Coronary artery (tissue), 2 donors: ENCODE data around the gene ROCK1.

Source experiments
- DNase-seq: peaks from one replicate; pipeline ENCODE4 v3.0.0-alpha.2; 2017; ENCODE audit warnings: low spot score
- H3K27ac ChIP-seq, 2 donors: fragments of 200-600 bp; sonication (generic); one replicate each; pipeline ENCODE4 v1.5.1; 2016 to 2019
- H3K4me3 ChIP-seq: fragments of 200-600 bp; sonication (generic); 2 replicates; pipeline ENCODE4 v1.5.1; 2016; ENCODE audit warnings: mild to moderate bottlenecking, moderate library complexity
- TF ChIP-seq, protein P1 (sequence below): fragments of 200-600 bp; sonication (generic); IDR thresholded peaks from one replicate; pipeline ENCODE4 v1.5.1; 2019; ENCODE audit warnings: antibody characterized with exemption

ROCK1 gene

DNA sequence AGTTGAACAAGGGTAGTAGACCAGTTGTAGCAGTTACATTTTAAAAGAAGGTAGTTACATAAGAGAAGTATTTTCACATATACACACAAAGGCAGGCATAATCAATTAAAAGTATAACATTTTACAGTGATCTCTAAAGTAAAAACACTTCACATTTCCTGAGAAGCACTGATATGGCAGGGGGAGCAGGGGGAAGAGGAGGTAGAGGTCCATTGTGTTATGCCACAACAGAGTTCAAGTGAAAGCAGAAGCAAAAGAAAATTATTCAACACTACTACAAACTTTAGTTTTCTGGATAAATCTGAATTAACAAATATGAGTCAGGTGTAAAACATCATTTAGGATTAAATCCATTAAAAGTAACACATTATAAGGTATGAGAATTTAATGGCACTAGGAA is 38.4 kb downstream of the ROCK1 start:
- no peak for DNase-seq
- H3K4me3 ChIP-seq, result no peak overlapping the region
- no peak overlapping the region for H3K27ac ChIP-seq
- TF ChIP-seq, protein P1, sequence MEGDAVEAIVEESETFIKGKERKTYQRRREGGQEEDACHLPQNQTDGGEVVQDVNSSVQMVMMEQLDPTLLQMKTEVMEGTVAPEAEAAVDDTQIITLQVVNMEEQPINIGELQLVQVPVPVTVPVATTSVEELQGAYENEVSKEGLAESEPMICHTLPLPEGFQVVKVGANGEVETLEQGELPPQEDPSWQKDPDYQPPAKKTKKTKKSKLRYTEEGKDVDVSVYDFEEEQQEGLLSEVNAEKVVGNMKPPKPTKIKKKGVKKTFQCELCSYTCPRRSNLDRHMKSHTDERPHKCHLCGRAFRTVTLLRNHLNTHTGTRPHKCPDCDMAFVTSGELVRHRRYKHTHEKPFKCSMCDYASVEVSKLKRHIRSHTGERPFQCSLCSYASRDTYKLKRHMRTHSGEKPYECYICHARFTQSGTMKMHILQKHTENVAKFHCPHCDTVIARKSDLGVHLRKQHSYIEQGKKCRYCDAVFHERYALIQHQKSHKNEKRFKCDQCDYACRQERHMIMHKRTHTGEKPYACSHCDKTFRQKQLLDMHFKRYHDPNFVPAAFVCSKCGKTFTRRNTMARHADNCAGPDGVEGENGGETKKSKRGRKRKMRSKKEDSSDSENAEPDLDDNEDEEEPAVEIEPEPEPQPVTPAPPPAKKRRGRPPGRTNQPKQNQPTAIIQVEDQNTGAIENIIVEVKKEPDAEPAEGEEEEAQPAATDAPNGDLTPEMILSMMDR, result no peak

DNA sequence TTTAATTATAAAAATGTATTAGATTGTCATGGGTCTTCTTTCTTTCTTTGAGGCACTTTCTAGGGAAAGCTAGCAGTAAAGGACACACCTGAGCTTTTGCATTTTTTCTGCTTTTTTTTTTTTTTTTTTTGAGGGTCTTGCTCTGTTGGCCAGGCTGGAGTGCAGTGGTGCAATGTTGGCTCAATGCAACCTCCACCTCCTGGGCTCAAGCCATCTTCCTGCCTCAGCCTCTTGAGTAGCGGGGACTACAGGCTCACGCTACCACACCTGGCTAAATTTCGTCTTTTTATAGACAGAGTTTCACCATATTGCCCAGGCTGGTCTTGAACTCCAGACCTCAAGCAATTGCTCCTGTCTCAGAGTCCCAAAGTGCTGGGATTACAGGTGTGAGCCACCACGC is 40.5 kb downstream of the ROCK1 start:
- DNase-seq, result no peak
- TF ChIP-seq, protein P1, result no peak
- Histone ChIP-seq H3K27ac (no peak overlapping the region), H3K4me3 (no peak overlapping the region)

DNA sequence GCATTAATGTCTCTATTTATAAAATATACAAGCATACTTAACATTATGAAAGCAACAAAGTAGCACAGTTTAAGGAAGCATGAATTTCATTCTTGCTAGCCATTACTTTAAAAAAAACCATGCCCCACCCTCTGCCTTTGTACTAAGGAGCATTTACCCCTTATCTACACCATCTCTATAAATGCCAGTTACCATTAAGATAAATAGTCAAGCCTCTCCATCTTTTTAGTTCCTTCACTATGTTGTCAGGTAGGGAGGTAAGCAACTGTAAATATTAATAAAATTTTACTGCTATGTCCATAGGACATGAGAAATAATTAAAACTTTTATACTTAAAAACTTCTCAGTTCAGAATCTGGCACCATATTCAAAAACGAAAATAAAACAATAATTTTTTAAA is 42.1 kb downstream of the ROCK1 start:
- DNase-seq, result no peak
- TF ChIP-seq, protein P1, result no peak
- no peak overlapping the region for H3K27ac ChIP-seq
- no peak overlapping the region for H3K4me3 ChIP-seq

DNA sequence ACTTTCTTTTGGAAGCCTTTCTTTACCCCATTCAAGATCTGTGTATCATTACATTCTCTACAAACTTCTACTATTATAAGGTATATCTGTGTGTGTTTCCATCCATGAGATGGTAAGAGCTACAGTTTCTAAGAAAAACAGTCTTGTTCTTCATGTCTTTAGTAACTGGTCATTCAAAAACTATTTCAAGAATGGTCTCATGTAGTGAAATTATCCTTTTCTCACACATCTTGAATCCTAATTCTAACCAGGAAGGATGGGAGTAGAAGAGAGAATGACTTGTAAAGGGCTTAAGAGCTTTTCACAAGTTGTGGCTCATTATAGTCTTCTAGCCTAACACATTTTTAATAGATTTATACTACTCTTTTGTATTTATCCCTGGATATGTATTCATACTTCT is 47.3 kb downstream of the ROCK1 start:
- TF ChIP-seq, protein P1, result no peak
- Histone ChIP-seq H3K4me3 (no peak overlapping the region), H3K27ac (no peak overlapping the region)
- DNase-seq, result no peak

DNA sequence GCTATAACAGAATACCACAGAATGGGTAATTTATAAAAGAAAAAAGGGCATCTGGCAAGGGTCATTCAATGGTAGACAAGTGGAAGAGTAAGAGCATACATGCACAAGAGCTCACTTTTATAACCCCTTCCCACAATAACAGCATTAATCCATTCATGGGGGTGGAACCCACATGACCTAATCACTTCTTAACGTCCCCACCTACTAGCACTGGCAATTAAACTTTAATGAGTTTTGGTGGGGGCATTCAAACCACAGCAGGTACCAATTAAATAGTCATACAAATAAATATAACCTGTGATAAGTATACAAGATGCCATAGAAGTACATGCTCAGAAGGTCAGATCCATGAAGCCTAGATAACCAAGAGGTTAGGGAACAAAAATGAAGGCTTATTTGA is 48.6 kb downstream of the ROCK1 start:
- TF ChIP-seq, protein P1, result no peak
- Histone ChIP-seq H3K4me3 (no peak overlapping the region), H3K27ac (no peak overlapping the region)
- DNase-seq, result no peak

DNA sequence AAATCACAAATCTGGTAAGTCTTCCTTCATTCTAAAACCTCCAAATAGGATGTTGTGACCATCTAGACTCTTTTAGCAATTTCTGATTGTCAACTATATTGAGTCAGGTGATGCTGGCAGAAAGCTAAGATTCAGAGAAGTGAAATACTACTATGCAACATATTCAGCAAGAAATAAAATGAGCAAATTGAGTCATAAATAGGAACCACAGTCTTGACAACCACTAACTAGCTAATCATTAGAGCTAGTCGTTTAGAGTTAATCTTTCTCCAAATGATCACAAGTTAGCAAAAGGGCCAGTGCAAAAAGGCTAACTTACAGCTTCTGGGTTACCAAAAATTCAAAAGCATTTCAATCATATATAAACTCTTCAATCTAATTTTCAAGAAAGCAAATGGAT is 54.5 kb downstream of the ROCK1 start:
- TF ChIP-seq, protein P1, result no peak
- Histone ChIP-seq H3K4me3 (no peak overlapping the region), H3K27ac (no peak overlapping the region)
- no peak for DNase-seq

DNA sequence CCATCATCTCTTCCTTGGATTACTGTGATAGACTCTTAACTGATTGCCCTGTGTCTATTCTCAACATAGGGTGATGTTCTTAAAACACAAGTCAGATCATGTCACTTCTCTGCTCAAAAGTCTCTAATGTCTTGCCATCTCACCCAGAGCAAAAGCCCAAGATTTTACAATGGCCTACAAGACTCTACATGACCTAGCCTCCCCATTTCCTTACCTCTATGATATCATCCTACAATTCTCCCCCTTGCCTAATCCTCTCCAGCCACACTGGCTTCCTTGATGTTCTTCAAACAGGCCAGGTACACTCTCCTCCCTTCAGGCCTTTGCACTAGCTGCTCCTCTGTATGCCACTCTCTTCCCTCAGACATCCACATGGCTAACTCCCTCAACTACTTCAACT is 55.1 kb downstream of the ROCK1 start:
- DNase-seq, result no peak
- TF ChIP-seq, protein P1, result no peak
- Histone ChIP-seq H3K27ac (no peak overlapping the region), H3K4me3 (no peak overlapping the region)
